Uterus (tissue), 2 donors: Measurements from ENCODE around the gene MGRN1.

ENCODE experiments used
- POLR2A ChIP-seq, 2 donors: fragments of 450-650 bp; IDR thresholded peaks; one replicate each; pipeline ENCODE4 v1.6.1; 2016; ENCODE audit warnings: antibody characterized with exemption in 2 of 2, mild to moderate bottlenecking in 1 of 2, moderate library complexity in 1 of 2
- TF ChIP-seq, protein P1 (sequence below), 4 experiments: fragments of 200-600 bp in 2 of 4; fragments of 450-650 bp in 2 of 4; sonication (generic) in 2 of 4; IDR thresholded peaks; one replicate each; pipeline ENCODE4 v1.5.1; 2016 to 2019; ENCODE audit warnings: antibody characterized with exemption in 4 of 4, mild to moderate bottlenecking in 2 of 4, moderate library complexity in 1 of 4

GRCh38 chr16:4601864-4602186 is 22.8 kb upstream of the MGRN1 start:
- no peak for TF ChIP-seq POLR2A (IDR thresholded peaks at IDR 0.05)
- TF ChIP-seq, protein P1, sequence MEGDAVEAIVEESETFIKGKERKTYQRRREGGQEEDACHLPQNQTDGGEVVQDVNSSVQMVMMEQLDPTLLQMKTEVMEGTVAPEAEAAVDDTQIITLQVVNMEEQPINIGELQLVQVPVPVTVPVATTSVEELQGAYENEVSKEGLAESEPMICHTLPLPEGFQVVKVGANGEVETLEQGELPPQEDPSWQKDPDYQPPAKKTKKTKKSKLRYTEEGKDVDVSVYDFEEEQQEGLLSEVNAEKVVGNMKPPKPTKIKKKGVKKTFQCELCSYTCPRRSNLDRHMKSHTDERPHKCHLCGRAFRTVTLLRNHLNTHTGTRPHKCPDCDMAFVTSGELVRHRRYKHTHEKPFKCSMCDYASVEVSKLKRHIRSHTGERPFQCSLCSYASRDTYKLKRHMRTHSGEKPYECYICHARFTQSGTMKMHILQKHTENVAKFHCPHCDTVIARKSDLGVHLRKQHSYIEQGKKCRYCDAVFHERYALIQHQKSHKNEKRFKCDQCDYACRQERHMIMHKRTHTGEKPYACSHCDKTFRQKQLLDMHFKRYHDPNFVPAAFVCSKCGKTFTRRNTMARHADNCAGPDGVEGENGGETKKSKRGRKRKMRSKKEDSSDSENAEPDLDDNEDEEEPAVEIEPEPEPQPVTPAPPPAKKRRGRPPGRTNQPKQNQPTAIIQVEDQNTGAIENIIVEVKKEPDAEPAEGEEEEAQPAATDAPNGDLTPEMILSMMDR (IDR thresholded peaks at IDR 0.05), result no peak
